ENCODE measurements around the gene CARS2. TPM values are rescaled to one million over a fixed set of nuclear protein-coding genes. Genes with fewer than 3 reads are reported as not detected.

The CARS2 gene
- total and polyA plus RNA-seq, 2 experiments from 2014 or later, result 75.7 to 96.7 TPM

- Histone ChIP-seq H4K20me1 (ENCODE audit: insufficient read depth) (peaks cover 14% of the 10 kb centered on the region), H3K79me2 (ENCODE audit: insufficient read depth) (peaks cover 97% of the 10 kb centered on the region), H3K9ac (no peak overlapping the region), H3K4me3 (no peak overlapping the region), H3K36me3 (ENCODE audit: low read depth) (no peaks in the 10 kb centered on the region), H3K4me1 (ENCODE audit: insufficient read depth) (peaks cover 19% of the 10 kb centered on the region), H3K9me3 (ENCODE audit: low read depth) (no peaks in the 10 kb centered on the region), H3F3A (ENCODE audit: insufficient read depth) (peaks cover 16% of the 10 kb centered on the region; the same call in 1 of the 2 replicates), H3K27me3 (replicated peaks; ENCODE audit: insufficient read depth) (no peaks in the 10 kb centered on the region), H3K9me2 (ENCODE audit: insufficient read depth) (no peaks in the 10 kb centered on the region), H2AFZ (no peak overlapping the region), H3K27ac (no peak overlapping the region), H3K4me2 (ENCODE audit: unreplicated experiment) (no peak overlapping the region)
- no peak for DNase-seq
- TF ChIP-seq EZH2 (IDR thresholded peaks at IDR 0.05; ENCODE audit: insufficient read depth, poor library complexity, severe bottlenecking) (no peak), EZH2phosphoT487 (IDR thresholded peaks at IDR 0.05; ENCODE audit: insufficient read depth, low read depth) (no peak)
- WGBS, 2 experiments (ENCODE audit: low coverage in 1 of 2, low lambda C conversion rate in 2 of 2, missing lambda C conversion rate in 2 of 2), result 62 to 63% methylated on average over 2 of the region's 2 CpGs
- in situ Hi-C loops (cut with MboI), result no loop called here
Observed at GRCh38 chr13:110620596-110620995, 85.3 kb downstream of the CARS2 start.

GRCh38 chr13:110618780-110619179 lies 87.1 kb downstream of the CARS2 start:
- Histone ChIP-seq H3K27ac (no peak overlapping the region), H3K4me3 (no peak overlapping the region), H3K79me2 (ENCODE audit: insufficient read depth) (peaks cover 79% of the 10 kb centered on the region), H4K20me1 (ENCODE audit: insufficient read depth) (peaks cover 14% of the 10 kb centered on the region), H2AFZ (no peak overlapping the region), H3F3A (ENCODE audit: insufficient read depth) (peaks cover 16% of the 10 kb centered on the region; the same call in 1 of the 2 replicates), H3K4me1 (ENCODE audit: insufficient read depth) (peaks cover 22% of the 10 kb centered on the region), H3K36me3 (ENCODE audit: low read depth) (no peaks in the 10 kb centered on the region), H3K4me2 (ENCODE audit: unreplicated experiment) (no peak overlapping the region), H3K27me3 (replicated peaks; ENCODE audit: insufficient read depth) (no peaks in the 10 kb centered on the region), H3K9ac (no peak overlapping the region), H3K9me3 (ENCODE audit: low read depth) (no peaks in the 10 kb centered on the region), H3K9me2 (ENCODE audit: insufficient read depth) (no peaks in the 10 kb centered on the region)
- in situ Hi-C loops (cut with MboI), result no loop called here
- TF ChIP-seq EZH2 (IDR thresholded peaks at IDR 0.05; ENCODE audit: insufficient read depth, poor library complexity, severe bottlenecking) (no peak), EZH2phosphoT487 (IDR thresholded peaks at IDR 0.05; ENCODE audit: insufficient read depth, low read depth) (no peak)
- 83 to 88% methylated on average over 9 of the region's 9 CpGs for WGBS, 2 experiments (ENCODE audit: low coverage in 1 of 2, low lambda C conversion rate in 2 of 2, missing lambda C conversion rate in 2 of 2)
- DNase-seq, result no peak

GRCh38 chr13:110618167-110618566 lies 87.7 kb downstream of the CARS2 start:
- Histone ChIP-seq H2AFZ (no peak overlapping the region), H3K9me3 (ENCODE audit: low read depth) (no peaks in the 10 kb centered on the region), H3K4me3 (no peak overlapping the region), H3K4me1 (ENCODE audit: insufficient read depth) (peaks cover 22% of the 10 kb centered on the region), H3K36me3 (ENCODE audit: low read depth) (no peaks in the 10 kb centered on the region), H3K27me3 (replicated peaks; ENCODE audit: insufficient read depth) (no peaks in the 10 kb centered on the region), H3K9me2 (ENCODE audit: insufficient read depth) (no peaks in the 10 kb centered on the region), H3K79me2 (ENCODE audit: insufficient read depth) (peaks cover 73% of the 10 kb centered on the region), H3F3A (ENCODE audit: insufficient read depth) (peaks cover 16% of the 10 kb centered on the region; the same call in 1 of the 2 replicates), H4K20me1 (ENCODE audit: insufficient read depth) (peaks cover 14% of the 10 kb centered on the region), H3K9ac (no peak overlapping the region), H3K4me2 (ENCODE audit: unreplicated experiment) (peak overlapping the region; percentile 8), H3K27ac (peak overlapping the region; percentile 93)
- 86% methylated on average over 8 of the region's 8 CpGs for WGBS, 2 experiments (ENCODE audit: low coverage in 1 of 2, low lambda C conversion rate in 2 of 2, missing lambda C conversion rate in 2 of 2)
- in situ Hi-C loops (cut with MboI), result no loop called here
- no peak for DNase-seq
- TF ChIP-seq EZH2phosphoT487 (IDR thresholded peaks at IDR 0.05; ENCODE audit: insufficient read depth, low read depth), result no peak
- no peak for TF ChIP-seq EZH2 (IDR thresholded peaks at IDR 0.05; ENCODE audit: insufficient read depth, poor library complexity, severe bottlenecking)

- TF ChIP-seq EZH2 (IDR thresholded peaks at IDR 0.05; ENCODE audit: insufficient read depth, poor library complexity, severe bottlenecking) (no peak), EZH2phosphoT487 (IDR thresholded peaks at IDR 0.05; ENCODE audit: insufficient read depth, low read depth) (no peak)
- peak overlapping the region; percentile 93 for H3K27ac ChIP-seq
- peaks cover 22% of the 10 kb centered on the region for H3K4me1 ChIP-seq (ENCODE audit: insufficient read depth)
- H4K20me1 ChIP-seq (ENCODE audit: insufficient read depth), result peaks cover 14% of the 10 kb centered on the region
- peak overlapping the region; percentile 81 for H3K4me3 ChIP-seq
- 51 to 53% methylated on average over 8 of the region's 8 CpGs for WGBS, 2 experiments (ENCODE audit: low coverage in 1 of 2, low lambda C conversion rate in 2 of 2, missing lambda C conversion rate in 2 of 2)
- in situ Hi-C loops (cut with MboI), result no loop called here
- H2AFZ ChIP-seq, result no peak overlapping the region
- peak overlapping the region; percentile 85 for H3K4me2 ChIP-seq (ENCODE audit: unreplicated experiment)
- peaks cover 66% of the 10 kb centered on the region for H3K79me2 ChIP-seq (ENCODE audit: insufficient read depth)
- H3F3A ChIP-seq (ENCODE audit: insufficient read depth), result peaks cover 16% of the 10 kb centered on the region; the same call in 1 of the 2 replicates
- no peaks in the 10 kb centered on the region for H3K27me3 ChIP-seq (replicated peaks; ENCODE audit: insufficient read depth)
- H3K36me3 ChIP-seq (ENCODE audit: low read depth), result no peaks in the 10 kb centered on the region
- H3K9me3 ChIP-seq (ENCODE audit: low read depth), result no peaks in the 10 kb centered on the region
- H3K9ac ChIP-seq, result peak overlapping the region; percentile 94
- no peaks in the 10 kb centered on the region for H3K9me2 ChIP-seq (ENCODE audit: insufficient read depth)
- DNase-seq, result peak; percentile 76
Observed at GRCh38 chr13:110617321-110618072, 88.4 kb downstream of the CARS2 start.
